Natural killer cell (primary cell): ENCODE results near the gene RNF224. TPM values are rescaled to one million over a fixed set of nuclear protein-coding genes. Genes with fewer than 3 reads are reported as not detected.
A peak's percentile ranks its signal among the peaks of the same experiment; 100 is the strongest.

Source experiments
- ATAC-seq, 3 donors: fragments of 150-1000 bp in 2 of 3; fragments of 200-7000 bp in 1 of 3; cut with Tn5 transposase; 1 replicate in 1 of 3; 2 replicates in 2 of 3; pipeline ENCODE4 v1.10.0; 2021; ENCODE audit warnings: mild to moderate bottlenecking in 2 of 3, moderate library complexity in 2 of 3
- DNase-seq, 2 donors: peaks; one replicate each; pipeline versions ENCODE4 v3.0.0 to v3.0.0-alpha.2; 2013 to 2021; ENCODE audit warnings: mixed read lengths in 1 of 2
- H3K27ac ChIP-seq: one replicate; pipeline ENCODE4 v1.5.1; 2013; ENCODE audit warnings: mild to moderate bottlenecking, low read length
- H3K27me3 ChIP-seq: one replicate; pipeline ENCODE4 v1.6.1; 2013; ENCODE audit warnings: low read length; ENCODE audit not compliant: control insufficient read depth, insufficient read depth
- H3K36me3 ChIP-seq: one replicate; pipeline ENCODE4 v1.6.1; 2013; ENCODE audit warnings: low read length; ENCODE audit not compliant: control insufficient read depth, insufficient read depth
- H3K4me1 ChIP-seq: one replicate; pipeline ENCODE4 v1.6.1; 2013; ENCODE audit warnings: low read length; ENCODE audit not compliant: control insufficient read depth, insufficient read depth
- H3K4me3 ChIP-seq: one replicate; pipeline ENCODE4 v1.5.1; 2013; ENCODE audit warnings: low read length
- H3K9me3 ChIP-seq: one replicate; pipeline ENCODE4 v1.6.1; 2013; ENCODE audit warnings: low read length; ENCODE audit not compliant: control insufficient read depth, insufficient read depth
- H3K27ac Mint-ChIP-seq, 2 donors: one replicate each; pipeline ENCODE4 v1.8.0; 2022; ENCODE audit warnings: mild to moderate bottlenecking in 2 of 2, mixed read lengths in 2 of 2, moderate library complexity in 1 of 2
- H3K27me3 Mint-ChIP-seq, 2 donors: one replicate each; pipeline ENCODE4 v1.8.0; 2022; ENCODE audit warnings: low read depth in 2 of 2, mixed read lengths in 2 of 2
- H3K36me3 Mint-ChIP-seq: one replicate; pipeline ENCODE4 v1.8.0; 2022; ENCODE audit warnings: mixed read lengths
- H3K4me1 Mint-ChIP-seq, 2 donors: one replicate each; pipeline ENCODE4 v1.8.0; 2022; ENCODE audit warnings: mixed read lengths in 2 of 2
- H3K4me3 Mint-ChIP-seq: one replicate; pipeline ENCODE4 v1.8.0; 2022; ENCODE audit warnings: mild to moderate bottlenecking, moderate library complexity, mixed read lengths
- H3K9me3 Mint-ChIP-seq, 2 donors: one replicate each; pipeline ENCODE4 v1.8.0; 2022; ENCODE audit warnings: mixed read lengths in 2 of 2
- CTCF ChIP-seq: fragments of 200-600 bp; IDR thresholded peaks from one replicate; pipeline ENCODE4 v1.8.0; 2022; ENCODE audit warnings: antibody characterized with exemption
- WGBS: methylation state at CpG from one replicate; pipeline ENCODE4 v1.1.7; 2013; ENCODE audit warnings: missing lambda C conversion rate; ENCODE audit not compliant: insufficient coverage; 5-methylcytosine and 5-hydroxymethylcytosine counted together
- intact Hi-C: fragments of 100-400 bp; cut with micrococcal nuclease; formaldehyde crosslinking; loops from one replicate; pipeline ENCODE4 v1.14.2; 2022
- total RNA-seq, 4 donors: library from RNA; stranded (reverse); fragments of 120-200 nt in 1 of 4; gene quantifications; one replicate each; pipeline versions ENCODE4 v1.2.3 to v1.2.4, GENCODE V29; 2013 to 2022

RNF224 gene
- total RNA-seq, 3 donors from 2014 or later (not counting 1 experiment from before 2014, with no cell fraction given) = not detected

- no peaks in the 10 kb centered on the region for H3K36me3 Mint-ChIP-seq
- H3K27ac ChIP-seq = no peak overlapping the region
- no peaks in the 10 kb centered on the region for H3K27me3 ChIP-seq
- no peak overlapping the region for H3K4me3 ChIP-seq
- H3K9me3 ChIP-seq = no peaks in the 10 kb centered on the region
- no peak for TF ChIP-seq CTCF
- H3K9me3 Mint-ChIP-seq = no peaks in the 10 kb centered on the region
- H3K36me3 ChIP-seq = no peaks in the 10 kb centered on the region
- H3K4me3 Mint-ChIP-seq = peak overlapping the region; percentile 93
- H3K4me1 Mint-ChIP-seq = peaks cover 38 to 39% of the 10 kb centered on the region in 2 donors
- no peak for ATAC-seq
- 87% methylated on average over 7 of the region's 7 CpGs for WGBS
- DNase-seq = no peak
- H3K27ac Mint-ChIP-seq = peak overlapping the region; percentile 92 to 96
- H3K27me3 Mint-ChIP-seq = no peaks in the 10 kb centered on the region
- H3K4me1 ChIP-seq = peaks cover 32% of the 10 kb centered on the region
- intact Hi-C loops = no loop called here
These were observed 20.7 kb upstream of the RNF224 start for GRCh38 chr9:137206602-137207001.

- Mint-ChIP-seq H3K36me3 (no peaks in the 10 kb centered on the region), H3K9me3 (no peaks in the 10 kb centered on the region), H3K4me1 (peaks cover 16% of the 10 kb centered on the region in 2 donors), H3K27ac (no peak overlapping the region), H3K27me3 (no peaks in the 10 kb centered on the region), H3K4me3 (no peak overlapping the region)
- Histone ChIP-seq H3K4me3 (no peak overlapping the region), H3K9me3 (no peaks in the 10 kb centered on the region), H3K4me1 (peaks cover 6% of the 10 kb centered on the region), H3K36me3 (no peaks in the 10 kb centered on the region), H3K27ac (no peak overlapping the region), H3K27me3 (no peaks in the 10 kb centered on the region)
- intact Hi-C loops = no loop called here
- DNase-seq (no peak), ATAC-seq (no peak)
- no peak for TF ChIP-seq CTCF
- whole genome bisulfite sequencing = 88% methylated on average over 13 of the region's 13 CpGs
These were observed 15.8 kb upstream of the RNF224 start for GRCh38 chr9:137211532-137211931.

GRCh38 chr9:137212520-137212919 lies 14.8 kb upstream of the RNF224 start:
- Histone ChIP-seq H3K36me3 (no peaks in the 10 kb centered on the region), H3K27me3 (no peaks in the 10 kb centered on the region), H3K9me3 (no peaks in the 10 kb centered on the region), H3K4me3 (no peak overlapping the region), H3K27ac (no peak overlapping the region), H3K4me1 (no peaks in the 10 kb centered on the region)
- ATAC-seq (no peak), DNase-seq (no peak)
- no peak overlapping the region for H3K4me3 Mint-ChIP-seq
- TF ChIP-seq CTCF = no peak
- H3K27ac Mint-ChIP-seq = no peak overlapping the region
- intact Hi-C loops = no loop called here
- no peaks in the 10 kb centered on the region for H3K27me3 Mint-ChIP-seq
- 94% methylated on average over 21 of the region's 21 CpGs for WGBS
- no peaks in the 10 kb centered on the region for H3K9me3 Mint-ChIP-seq
- H3K4me1 Mint-ChIP-seq = peaks cover 6% of the 10 kb centered on the region in 2 donors
- H3K36me3 Mint-ChIP-seq = no peaks in the 10 kb centered on the region
